HG03097 (cell line): ENCODE results near the gene ERI3.

ENCODE experiments used
- ATAC-seq: cut with Tn5 transposase; IDR thresholded peaks from one replicate; pipeline ENCODE4 v1.9.1; 2021; ENCODE audit not compliant: unreplicated experiment, low FRiP score

Gene ERI3

DNA sequence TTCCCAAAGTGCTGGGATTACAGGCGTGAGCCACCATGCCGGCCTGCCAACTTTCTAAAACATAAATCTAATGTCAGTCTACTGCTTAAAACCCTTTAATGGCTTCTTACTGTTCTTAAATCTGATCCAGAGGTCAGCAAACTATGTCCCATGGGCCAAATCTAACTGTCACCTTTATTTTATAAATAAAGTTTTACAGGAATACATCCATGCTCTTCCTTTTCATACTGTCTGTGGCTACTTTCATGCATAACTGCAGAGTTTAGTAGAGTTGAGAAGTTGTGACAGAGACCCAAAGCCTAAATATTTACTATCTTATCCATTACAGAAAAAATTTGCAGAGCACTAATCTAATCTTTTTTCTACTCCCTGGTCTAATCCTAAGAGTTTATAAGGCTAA, 3.8 kb downstream of the ERI3 start:
- ATAC-seq = no peak

DNA sequence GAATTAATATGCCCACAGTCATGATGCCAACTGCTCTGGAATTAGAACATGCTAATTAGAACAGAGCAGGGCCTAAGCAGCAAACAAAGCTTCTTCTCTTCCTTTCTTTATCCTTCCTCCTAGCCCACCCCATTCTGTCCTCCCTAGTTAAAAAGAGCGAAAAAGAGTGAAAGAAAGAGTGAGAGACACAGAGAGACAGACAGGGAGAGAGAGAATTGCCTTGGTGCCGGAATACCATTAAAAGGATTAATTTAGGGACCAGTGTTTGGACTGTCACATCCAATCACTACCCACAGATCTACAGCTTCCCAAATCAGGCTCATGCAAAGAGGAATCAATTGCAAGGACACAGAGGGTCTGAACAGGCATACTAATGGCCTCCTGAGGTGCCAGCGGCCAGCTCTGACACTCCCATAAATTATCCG, 7.0 kb downstream of the ERI3 start:
- ATAC-seq = no peak

GRCh38 chr1:44347280-44347679, 7.8 kb downstream of the ERI3 start:
- ATAC-seq = no peak

- no peak for ATAC-seq
These were observed 8.2 kb downstream of the ERI3 start for GRCh38 chr1:44346878-44347277.

DNA sequence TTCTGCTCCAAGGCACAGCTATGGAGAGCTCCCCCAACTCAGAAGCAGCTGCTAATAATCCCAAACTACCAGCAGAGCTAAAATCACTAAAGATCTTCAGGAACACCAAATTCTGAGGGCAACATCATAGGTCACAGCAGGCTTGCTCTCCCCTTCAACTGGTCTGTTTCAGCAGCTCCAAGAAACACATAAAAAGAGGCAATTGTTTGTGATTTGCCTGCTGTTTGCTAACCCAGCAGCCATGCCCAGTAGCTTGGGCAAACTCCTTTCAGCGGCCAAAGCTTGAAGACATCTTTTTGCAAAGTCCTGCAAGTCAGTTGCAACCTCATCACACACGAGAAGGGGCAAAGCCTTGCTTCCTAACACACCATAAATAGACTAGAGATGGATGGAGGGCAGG, 8.9 kb downstream of the ERI3 start:
- ATAC-seq = no peak

DNA sequence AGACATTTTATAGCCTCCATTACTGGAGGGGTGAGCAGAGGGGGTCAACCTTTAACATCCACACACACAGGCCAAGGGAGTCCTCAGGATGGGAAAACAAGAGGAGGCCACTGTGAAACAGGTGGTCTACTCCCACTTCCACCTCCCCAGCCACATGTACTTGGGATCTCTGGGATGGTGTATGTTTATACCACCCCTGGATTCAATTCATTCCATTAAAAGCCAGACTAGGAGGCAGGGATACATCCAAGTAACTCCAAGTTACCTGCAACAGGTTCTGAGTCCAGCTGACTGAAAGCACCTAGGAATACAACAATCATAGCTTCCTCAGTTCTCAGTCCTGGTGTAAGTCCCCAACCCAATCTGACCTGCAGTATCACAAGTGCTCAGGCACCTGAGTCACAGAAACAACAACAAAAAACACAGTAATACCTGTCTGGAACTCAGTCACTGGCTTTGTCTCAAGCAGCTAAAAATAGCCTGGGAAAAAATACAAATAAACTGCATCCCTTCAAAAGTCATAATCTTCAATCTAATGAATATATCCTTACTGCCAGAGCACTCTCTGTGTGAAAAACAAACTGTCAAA, 9.8 kb downstream of the ERI3 start:
- no peak for ATAC-seq

GRCh38 chr1:44339731-44340130, 15.3 kb downstream of the ERI3 start:
- no peak for ATAC-seq

DNA sequence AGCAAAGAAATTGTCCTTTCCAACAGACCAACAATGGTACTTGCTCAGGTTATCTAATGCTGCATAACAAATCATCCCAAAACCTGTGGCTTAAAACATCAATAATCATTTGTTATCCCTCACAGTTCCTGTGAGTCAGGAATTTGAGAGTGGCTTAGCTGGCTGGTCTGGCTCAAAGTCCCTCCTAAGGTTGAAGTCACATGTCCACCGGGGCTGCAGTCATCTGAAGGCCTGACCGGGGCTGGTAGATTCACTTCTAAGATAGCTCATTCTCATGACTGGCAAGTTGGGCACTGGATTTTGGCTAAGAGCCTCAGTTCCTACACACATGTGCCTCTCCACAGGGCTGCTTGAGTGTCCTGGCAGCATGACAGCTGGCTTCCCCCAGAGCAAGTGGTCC, 16.9 kb downstream of the ERI3 start:
- no peak for ATAC-seq

- ATAC-seq = no peak
These were observed 18.4 kb downstream of the ERI3 start for GRCh38 chr1:44336668-44337067.

DNA sequence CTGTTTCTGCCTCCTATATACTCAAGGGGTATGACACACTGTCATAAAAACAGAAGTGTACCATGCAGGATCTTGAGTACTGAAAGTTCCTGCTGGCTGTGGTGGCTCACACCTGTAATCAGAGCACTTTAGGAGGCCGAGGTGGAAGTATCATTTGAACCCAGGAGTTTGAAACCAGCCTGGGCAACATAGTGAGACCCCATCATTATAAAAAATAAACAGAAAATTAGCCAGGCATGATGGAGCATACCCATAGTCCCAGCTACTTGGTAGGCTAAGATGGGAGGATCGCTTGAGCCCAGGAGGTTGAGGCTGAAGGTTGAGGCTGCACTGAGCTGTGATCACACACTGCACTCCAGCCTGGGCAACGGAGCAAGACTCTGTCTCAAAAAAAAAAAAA, 20.1 kb downstream of the ERI3 start:
- no peak for ATAC-seq

DNA sequence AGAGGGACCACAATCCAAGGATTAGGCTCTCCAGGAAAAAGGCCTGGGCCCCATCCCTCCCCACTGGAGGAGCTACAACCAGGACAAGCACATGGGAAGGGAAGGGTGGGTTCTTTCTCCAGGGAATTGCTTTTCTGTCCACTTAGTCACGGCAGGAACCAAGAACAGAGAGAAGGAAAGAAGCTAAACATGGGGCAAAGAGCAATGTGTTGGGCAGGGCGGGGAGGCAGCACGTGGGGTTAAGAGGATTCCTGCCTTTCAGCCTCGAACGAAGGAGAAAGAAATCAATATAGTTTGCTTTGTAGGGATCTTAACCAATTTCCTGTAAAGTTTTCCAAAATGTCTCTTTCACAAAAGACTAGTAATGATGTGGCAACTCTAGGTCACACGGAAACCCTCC, 21.7 kb downstream of the ERI3 start:
- ATAC-seq = no peak

DNA sequence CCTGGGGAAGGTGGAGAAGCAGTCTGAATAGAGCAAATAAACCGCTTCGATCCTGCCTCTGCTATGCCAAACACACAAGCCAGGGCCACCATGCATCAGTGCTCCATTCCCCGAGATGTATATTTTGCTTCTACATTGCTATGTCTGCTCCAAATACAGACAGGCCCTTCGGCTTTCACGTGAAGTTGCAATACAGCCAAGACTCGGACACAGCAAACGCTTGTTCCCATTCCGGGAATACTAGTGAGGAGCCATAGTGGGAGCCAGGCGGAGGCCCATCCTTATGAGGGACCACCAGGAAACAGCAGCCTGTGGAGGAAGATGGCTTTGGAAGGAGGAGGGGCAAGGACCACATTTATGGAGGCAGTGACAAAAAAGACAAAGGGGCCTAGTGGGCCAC, 22.6 kb downstream of the ERI3 start:
- no peak for ATAC-seq

DNA sequence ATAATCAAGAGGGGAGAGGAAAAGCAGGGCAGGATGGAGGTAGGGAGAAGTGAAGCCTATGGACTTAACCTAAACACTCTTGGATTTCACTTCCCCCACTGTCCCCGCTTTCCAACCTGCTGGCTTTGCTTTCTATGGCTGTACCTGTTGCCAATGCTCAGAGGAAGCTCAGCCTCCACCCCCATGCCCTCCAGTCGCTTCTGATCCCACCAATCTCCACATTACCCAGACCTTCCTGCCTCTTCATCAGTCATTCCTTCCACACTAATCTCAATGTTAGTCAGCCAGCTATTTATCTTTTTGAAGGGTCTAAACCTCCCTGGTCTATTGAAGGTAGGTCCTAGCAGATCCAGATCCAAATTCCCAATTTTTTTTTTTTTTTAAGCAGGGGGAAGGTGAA, 24.1 kb downstream of the ERI3 start:
- no peak for ATAC-seq

DNA sequence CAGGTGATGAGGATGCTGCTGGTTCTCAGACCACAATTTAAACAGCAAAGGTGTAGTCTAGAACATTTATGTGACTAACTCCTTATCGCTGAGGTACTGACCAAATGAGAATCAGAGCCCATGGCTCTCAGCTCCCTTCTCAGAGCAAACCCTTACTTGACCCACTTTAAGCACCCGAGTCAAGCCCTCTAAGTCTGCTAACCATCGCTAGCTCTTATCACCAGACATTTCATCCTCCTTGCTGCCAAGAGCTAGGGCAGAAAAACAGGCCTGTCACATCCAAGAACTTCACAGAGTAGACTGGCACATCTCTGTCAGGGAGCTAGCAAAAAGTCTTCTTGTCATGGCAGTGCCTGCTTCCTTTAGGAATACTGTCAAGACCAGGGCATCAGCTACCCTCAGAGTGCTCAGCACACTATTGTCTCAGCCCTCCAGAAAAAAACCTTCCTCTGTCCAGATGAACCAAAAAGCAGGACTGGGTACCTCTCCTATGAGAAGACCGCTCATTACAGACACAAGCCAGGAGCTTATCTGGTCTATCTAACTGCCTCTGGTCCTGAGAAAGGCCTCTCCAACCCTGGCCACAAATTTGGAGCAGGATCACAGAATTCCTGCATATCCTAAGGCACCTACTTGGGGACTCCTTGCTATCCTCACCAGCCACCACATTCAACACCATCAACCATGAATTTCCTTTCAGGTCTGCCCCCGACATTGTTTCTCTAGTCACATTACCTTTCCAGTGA, 26.2 kb downstream of the ERI3 start:
- no peak for ATAC-seq

- no peak for ATAC-seq
These were observed 27.2 kb downstream of the ERI3 start for GRCh38 chr1:44327679-44328491.

DNA sequence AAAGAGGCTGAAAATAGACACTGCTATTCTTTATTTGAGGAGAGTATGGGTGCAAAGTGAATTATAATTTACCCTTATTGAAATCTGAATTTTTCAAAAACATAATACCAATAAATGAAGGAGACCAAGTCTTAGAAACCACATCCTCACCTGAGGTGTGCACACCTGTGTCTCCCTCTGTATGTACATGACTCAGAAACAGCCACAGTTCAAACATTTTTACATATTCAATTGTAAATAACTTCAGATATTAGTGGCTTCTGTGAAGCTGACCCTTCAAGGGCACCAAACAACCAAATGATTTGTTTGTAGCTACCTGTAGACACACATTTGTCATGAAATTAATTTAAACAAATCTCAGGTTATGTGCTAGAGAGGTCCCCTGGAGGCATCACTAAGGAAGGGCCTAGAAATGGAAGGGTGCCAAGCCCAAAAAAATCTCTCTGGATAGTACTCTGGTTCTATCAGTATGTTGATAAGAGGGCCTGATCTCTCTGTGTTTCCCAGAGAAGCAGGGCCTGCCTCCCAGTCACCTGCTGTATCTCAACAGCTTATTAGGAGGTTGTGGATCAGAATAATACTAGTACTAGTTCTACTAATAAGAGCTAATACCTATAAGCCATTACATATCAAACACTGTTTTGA, 28.1 kb downstream of the ERI3 start:
- no peak for ATAC-seq

DNA sequence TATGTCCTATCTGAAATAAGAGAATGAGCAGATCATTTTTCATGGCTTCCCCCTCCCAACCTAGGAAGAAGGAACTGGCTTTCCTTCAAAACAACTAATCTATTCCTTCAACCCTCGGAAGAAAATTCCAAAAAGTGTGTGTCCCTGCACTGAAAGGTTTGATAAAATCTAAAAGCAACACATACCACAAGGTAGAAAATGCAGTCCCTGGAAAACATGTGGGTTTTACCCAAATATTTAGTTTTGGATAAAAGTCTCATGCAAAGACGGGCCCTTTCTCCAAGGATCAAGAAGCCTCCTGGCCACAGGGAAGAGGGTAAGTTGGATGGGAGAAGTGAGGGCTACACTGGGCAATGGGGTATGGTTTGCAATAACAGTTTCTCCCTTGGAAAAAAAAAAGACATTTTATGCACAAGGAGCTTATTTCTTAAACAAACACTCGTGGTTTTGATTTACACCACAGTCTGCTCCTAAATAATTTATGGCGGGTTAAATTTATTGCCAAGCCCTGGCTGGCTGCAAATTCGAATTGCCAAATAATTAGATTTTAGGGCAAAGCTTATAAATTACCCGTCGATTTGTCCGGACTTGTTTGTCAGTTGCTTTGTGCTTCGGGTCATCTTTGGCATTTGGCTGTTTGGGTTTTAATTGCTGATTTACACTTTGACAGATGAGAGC, 28.9 kb downstream of the ERI3 start:
- ATAC-seq = no peak

GRCh38 chr1:44323947-44324346, 31.1 kb downstream of the ERI3 start:
- no peak for ATAC-seq

DNA sequence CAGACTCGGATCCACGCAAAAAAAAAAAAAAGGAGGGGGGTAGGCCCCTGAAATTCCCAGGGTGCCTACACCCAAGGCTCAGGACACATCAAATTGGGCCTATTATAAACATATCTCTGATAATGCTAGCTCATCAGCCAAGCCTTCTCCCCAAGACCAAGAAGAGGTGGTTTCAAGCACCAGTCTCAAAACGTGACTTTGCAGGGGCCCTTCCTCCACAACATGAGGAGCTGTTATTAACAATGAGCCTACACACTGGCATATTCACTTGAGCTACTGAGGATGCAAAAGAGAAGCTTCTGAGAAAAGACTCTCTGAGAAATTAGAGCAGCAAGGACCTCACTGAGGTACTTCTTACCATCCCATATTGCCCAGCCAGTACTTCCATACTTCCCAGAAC, 32.7 kb downstream of the ERI3 start:
- ATAC-seq = no peak

- ATAC-seq = no peak
These were observed 33.6 kb downstream of the ERI3 start for GRCh38 chr1:44321466-44321865.
